Measurements from ENCODE around the gene SLC3A2.

- no peak for TF ChIP-seq CTCF (IDR thresholded peaks at IDR 0.05)
- TF ChIP-seq POLR2A (IDR thresholded peaks at IDR 0.05): no peak
These were observed 15.4 kb downstream of the SLC3A2 start for GRCh38 chr11:62896049-62896448.

Data from uterus (tissue), 2 donors.